Measurements from ENCODE around the gene GGT6. TPM values are rescaled to one million over a fixed set of nuclear protein-coding genes. Genes with fewer than 3 reads are reported as not detected.
A peak's percentile ranks its signal among the peaks of the same experiment; 100 is the strongest.

The GGT6 gene
- polyA plus RNA-seq, 1 donor (not counting 4 experiments of a cell fraction or from before 2014, with no cell fraction given) = 0.93 TPM

DNA sequence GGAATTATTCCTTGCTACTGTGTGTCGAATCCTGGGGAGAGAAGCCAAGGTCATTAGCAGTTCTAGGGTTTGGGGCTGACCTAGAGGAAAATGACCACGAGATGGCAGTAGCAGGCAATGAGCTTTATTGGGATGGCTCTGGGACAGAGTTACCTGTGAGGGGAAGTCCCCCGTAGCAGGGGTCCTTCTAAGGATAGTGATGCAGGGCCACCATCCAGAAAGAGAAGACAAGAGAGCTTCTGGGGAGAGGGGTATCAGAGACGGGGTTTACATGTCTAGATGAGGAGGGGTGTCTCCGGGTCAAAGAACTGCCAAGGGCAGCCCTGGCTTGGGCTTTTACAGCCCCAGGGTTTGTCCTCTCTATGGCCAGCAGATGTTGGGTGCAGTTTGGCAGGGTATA is 6.4 kb upstream of the GGT6 start:
- FAIRE-seq = peak; percentile 67

DNA sequence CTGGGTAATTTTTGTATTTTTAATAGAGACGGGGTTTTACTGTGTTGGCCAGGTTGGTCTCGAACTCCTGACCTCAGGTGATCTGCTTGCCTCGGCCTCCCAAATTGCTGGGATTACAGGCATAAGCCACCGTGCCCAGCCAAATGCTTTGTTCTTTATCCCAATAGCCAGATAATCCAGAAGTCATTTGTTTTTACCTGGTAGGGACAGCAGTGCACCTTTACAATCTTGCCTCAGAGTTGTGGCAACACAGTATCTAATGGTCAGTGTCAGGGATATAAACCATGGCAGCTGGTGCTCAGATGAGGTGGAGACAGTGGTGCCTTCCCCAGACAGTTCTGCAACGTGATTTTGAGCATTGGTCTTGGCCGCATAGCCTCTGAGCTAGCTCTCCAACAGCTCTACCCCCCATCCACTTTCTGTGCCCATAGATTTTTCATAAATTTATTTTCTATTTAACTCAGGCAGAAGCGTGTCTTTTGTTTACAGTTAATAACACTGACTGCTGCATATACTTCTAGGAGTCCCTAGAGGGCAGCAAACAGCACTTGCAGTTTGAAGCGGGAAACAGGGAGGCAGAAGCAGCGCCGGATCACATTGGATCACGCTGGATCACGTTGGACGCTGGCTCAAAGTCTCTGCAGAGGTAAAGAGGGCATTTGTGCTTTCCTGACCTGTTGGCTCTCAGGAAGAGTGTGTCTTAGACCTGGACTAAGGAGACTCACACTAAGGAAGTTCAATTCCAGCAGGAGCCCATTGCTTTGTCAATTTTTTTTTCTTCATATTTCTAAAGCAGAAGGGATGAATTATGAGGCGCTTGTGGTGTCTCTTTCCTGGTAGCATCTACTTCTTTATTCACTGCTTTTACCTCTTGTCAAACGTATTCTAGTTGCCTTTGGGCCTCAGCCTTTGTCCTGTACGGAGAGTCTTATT is 5.1 kb upstream of the GGT6 start:
- Histone ChIP-seq H3K9ac (ENCODE audit: control insufficient read depth, extremely low read depth, insufficient read depth, low read length) (no peak overlapping the region), H3K4me3 (ENCODE audit: control insufficient read depth in 2 of 3, extremely low read depth in 1 of 3, insufficient read depth in 2 of 3, low read depth in 1 of 3, low read length in 3 of 3) (no peak overlapping the region), H3K9me1 (ENCODE audit: control insufficient read depth, extremely low read depth, insufficient read depth, low read length) (no peaks in the 10 kb centered on the region), H3K79me2 (ENCODE audit: control insufficient read depth, insufficient read depth, low read length) (no peaks in the 10 kb centered on the region), H3K27me3 (ENCODE audit: control insufficient read depth, extremely low read depth, insufficient read depth, low read length) (no peaks in the 10 kb centered on the region), H3K27ac (ENCODE audit: control insufficient read depth, insufficient read depth, low read length) (no peak overlapping the region), H2AFZ (ENCODE audit: control insufficient read depth, low read length) (no peak overlapping the region), H3K4me1 (ENCODE audit: control insufficient read depth, extremely low read depth, insufficient read depth, low read length) (peaks cover 10% of the 10 kb centered on the region), H4K20me1 (ENCODE audit: control insufficient read depth, extremely low read depth, insufficient read depth, low read length) (no peaks in the 10 kb centered on the region), H3K9me3 (ENCODE audit: control insufficient read depth, low read depth, low read length) (no peaks in the 10 kb centered on the region), H3K4me2 (ENCODE audit: control insufficient read depth, extremely low read depth, insufficient read depth, low read depth, low read length) (no peak overlapping the region), H3K36me3 (ENCODE audit: control insufficient read depth in 2 of 2, extremely low read depth in 1 of 2, insufficient read depth in 2 of 2, low read length in 2 of 2) (no peaks in the 10 kb centered on the region)
- DNase-seq (ENCODE audit: low read depth, low spot score) = no peak
- FAIRE-seq = peak; percentile 91
- TF ChIP-seq, protein P1, sequence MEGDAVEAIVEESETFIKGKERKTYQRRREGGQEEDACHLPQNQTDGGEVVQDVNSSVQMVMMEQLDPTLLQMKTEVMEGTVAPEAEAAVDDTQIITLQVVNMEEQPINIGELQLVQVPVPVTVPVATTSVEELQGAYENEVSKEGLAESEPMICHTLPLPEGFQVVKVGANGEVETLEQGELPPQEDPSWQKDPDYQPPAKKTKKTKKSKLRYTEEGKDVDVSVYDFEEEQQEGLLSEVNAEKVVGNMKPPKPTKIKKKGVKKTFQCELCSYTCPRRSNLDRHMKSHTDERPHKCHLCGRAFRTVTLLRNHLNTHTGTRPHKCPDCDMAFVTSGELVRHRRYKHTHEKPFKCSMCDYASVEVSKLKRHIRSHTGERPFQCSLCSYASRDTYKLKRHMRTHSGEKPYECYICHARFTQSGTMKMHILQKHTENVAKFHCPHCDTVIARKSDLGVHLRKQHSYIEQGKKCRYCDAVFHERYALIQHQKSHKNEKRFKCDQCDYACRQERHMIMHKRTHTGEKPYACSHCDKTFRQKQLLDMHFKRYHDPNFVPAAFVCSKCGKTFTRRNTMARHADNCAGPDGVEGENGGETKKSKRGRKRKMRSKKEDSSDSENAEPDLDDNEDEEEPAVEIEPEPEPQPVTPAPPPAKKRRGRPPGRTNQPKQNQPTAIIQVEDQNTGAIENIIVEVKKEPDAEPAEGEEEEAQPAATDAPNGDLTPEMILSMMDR (optimal IDR thresholded peaks at IDR 0.05 in 1 of 3, IDR thresholded peaks at IDR 0.05 in 1 of 3, conservative IDR thresholded peaks at IDR 0.05 in 1 of 3; ENCODE audit: extremely low read depth in 1 of 3, insufficient read depth in 2 of 3, low read length in 3 of 3) = peak; percentile 80 to 92 (median 83)
- TF ChIP-seq EZH2 (IDR thresholded peaks at IDR 0.05; ENCODE audit: low read length) = no peak
- dilution Hi-C loops (cut with MboI; ENCODE audit: extremely low pct_ligation_motif_present, low sequenced_read_pairs) = no loop called here

More for the DNA sequence above, 6.4 kb upstream of the GGT6 start:
- Histone ChIP-seq H4K20me1 (ENCODE audit: control insufficient read depth, extremely low read depth, insufficient read depth, low read length) (no peaks in the 10 kb centered on the region), H3K4me3 (ENCODE audit: control insufficient read depth in 2 of 3, extremely low read depth in 1 of 3, insufficient read depth in 2 of 3, low read depth in 1 of 3, low read length in 3 of 3) (no peak overlapping the region), H3K4me1 (ENCODE audit: control insufficient read depth, extremely low read depth, insufficient read depth, low read length) (peaks cover 6% of the 10 kb centered on the region), H3K9me1 (ENCODE audit: control insufficient read depth, extremely low read depth, insufficient read depth, low read length) (no peaks in the 10 kb centered on the region), H2AFZ (ENCODE audit: control insufficient read depth, low read length) (no peak overlapping the region), H3K79me2 (ENCODE audit: control insufficient read depth, insufficient read depth, low read length) (no peaks in the 10 kb centered on the region), H3K9ac (ENCODE audit: control insufficient read depth, extremely low read depth, insufficient read depth, low read length) (no peak overlapping the region), H3K36me3 (ENCODE audit: control insufficient read depth in 2 of 2, extremely low read depth in 1 of 2, insufficient read depth in 2 of 2, low read length in 2 of 2) (no peaks in the 10 kb centered on the region), H3K27me3 (ENCODE audit: control insufficient read depth, extremely low read depth, insufficient read depth, low read length) (no peaks in the 10 kb centered on the region), H3K9me3 (ENCODE audit: control insufficient read depth, low read depth, low read length) (no peaks in the 10 kb centered on the region), H3K27ac (ENCODE audit: control insufficient read depth, insufficient read depth, low read length) (no peak overlapping the region), H3K4me2 (ENCODE audit: control insufficient read depth, extremely low read depth, insufficient read depth, low read depth, low read length) (no peak overlapping the region)
- dilution Hi-C loops (cut with MboI; ENCODE audit: extremely low pct_ligation_motif_present, low sequenced_read_pairs) = no loop called here
- no peak for DNase-seq (ENCODE audit: low read depth, low spot score)
- TF ChIP-seq EZH2 (IDR thresholded peaks at IDR 0.05; ENCODE audit: low read length) = no peak
- TF ChIP-seq, protein P1 (optimal IDR thresholded peaks at IDR 0.05 in 1 of 3, IDR thresholded peaks at IDR 0.05 in 1 of 3, conservative IDR thresholded peaks at IDR 0.05 in 1 of 3; ENCODE audit: extremely low read depth in 1 of 3, insufficient read depth in 2 of 3, low read length in 3 of 3) = peak; percentile 70 to 90 (median 74)

All from keratinocyte (primary cell).